Measurements from ENCODE around the gene ANXA11.

- TF ChIP-seq POLR2A (IDR thresholded peaks at IDR 0.05) (no peak), CTCF (IDR thresholded peaks at IDR 0.05) (no peak)
These were observed 40.2 kb downstream of the ANXA11 start for GRCh38 chr10:80165173-80165572.
